ENCODE results near the gene C2CD3. TPM values are rescaled to one million over a fixed set of nuclear protein-coding genes. Genes with fewer than 3 reads are reported as not detected.

Gene C2CD3
- total and polyA plus RNA-seq, 5 donors: 10.1 to 19.1 (median 15.0) TPM

GRCh38 chr11:74007691-74008372 is 163.0 kb downstream of the C2CD3 start:
- Histone ChIP-seq H3K4me3 (ENCODE audit: low read length) (no peak overlapping the region), H3K9me3 (ENCODE audit: control insufficient read depth, low read length) (no peaks in the 10 kb centered on the region), H3K27me3 (ENCODE audit: control insufficient read depth, insufficient read depth) (no peaks in the 10 kb centered on the region), H3K27ac (ENCODE audit: low read length) (peak overlapping the region; percentile 53), H3K4me1 (ENCODE audit: control insufficient read depth, insufficient read depth, low read length) (peaks cover 13% of the 10 kb centered on the region)
- intact Hi-C loops (cut with DNase I): no loop called here
- 78% methylated on average over 6 of the region's 6 CpGs for WGBS
- no peak for ATAC-seq
- DNase-seq: no peak

- WGBS: 81% methylated on average over 7 of the region's 7 CpGs
- no peaks in the 10 kb centered on the region for H3K9me3 ChIP-seq (ENCODE audit: control insufficient read depth, low read length)
- ATAC-seq: no peak
- peaks cover 13% of the 10 kb centered on the region for H3K4me1 ChIP-seq (ENCODE audit: control insufficient read depth, insufficient read depth, low read length)
- no peak overlapping the region for H3K4me3 ChIP-seq (ENCODE audit: low read length)
- no peak overlapping the region for H3K27ac ChIP-seq (ENCODE audit: low read length)
- H3K27me3 ChIP-seq (ENCODE audit: control insufficient read depth, insufficient read depth): no peaks in the 10 kb centered on the region
- no peak for DNase-seq
- intact Hi-C loops (cut with DNase I): no loop called here
Observed at GRCh38 chr11:74006743-74007304, 164.0 kb downstream of the C2CD3 start.

- Histone ChIP-seq H3K27ac (ENCODE audit: low read length) (no peak overlapping the region), H3K4me1 (ENCODE audit: control insufficient read depth, insufficient read depth, low read length) (peaks cover 8% of the 10 kb centered on the region), H3K4me3 (ENCODE audit: low read length) (no peak overlapping the region), H3K9me3 (ENCODE audit: control insufficient read depth, low read length) (no peaks in the 10 kb centered on the region), H3K27me3 (ENCODE audit: control insufficient read depth, insufficient read depth) (no peaks in the 10 kb centered on the region)
- ATAC-seq: no peak
- WGBS: 94% methylated on average over 29 of the region's 29 CpGs
- no peak for DNase-seq
- intact Hi-C loops (cut with DNase I): no loop called here
Observed at GRCh38 chr11:74005721-74006517, 164.9 kb downstream of the C2CD3 start.

DNA sequence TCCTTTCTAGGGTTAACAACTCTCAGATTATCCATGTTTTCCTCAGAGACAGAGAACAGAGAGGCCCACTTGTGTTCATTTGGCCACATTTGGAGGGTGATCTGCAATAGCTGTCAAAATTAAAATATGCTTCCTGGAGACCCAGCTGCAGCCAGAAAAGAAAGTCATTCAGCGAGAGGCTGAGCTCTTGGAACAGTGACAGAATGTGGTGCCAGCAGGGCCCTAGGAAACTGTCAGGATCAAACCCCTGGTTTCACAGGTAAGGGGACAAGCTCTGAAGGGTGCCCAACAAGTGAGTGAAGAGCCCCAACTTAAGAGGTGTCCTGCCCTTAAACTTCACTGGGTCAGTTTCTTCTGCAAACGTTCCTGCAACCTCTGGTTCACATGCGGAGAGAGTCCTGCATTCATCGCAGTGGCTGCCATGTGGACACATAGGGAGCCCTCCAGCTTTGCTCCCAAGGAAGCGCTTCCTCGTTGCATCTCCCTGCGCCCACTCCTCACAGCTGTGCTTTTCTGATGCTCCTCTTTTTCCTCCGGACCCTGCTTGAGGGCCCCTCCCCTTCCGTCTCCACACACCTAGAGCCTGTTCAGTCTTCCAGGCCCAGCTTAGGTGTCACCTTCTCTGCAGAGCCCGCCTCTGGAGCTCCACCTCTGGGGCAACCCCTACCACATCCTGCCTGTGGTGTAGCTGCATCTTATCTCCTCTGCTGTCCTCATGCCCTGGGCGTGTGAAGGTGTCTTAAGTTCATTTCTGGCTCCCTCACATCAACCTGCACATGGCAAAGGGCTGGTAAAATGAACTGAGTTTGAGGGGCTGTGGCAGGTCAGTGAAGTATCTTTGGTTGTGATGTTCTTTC is 165.8 kb downstream of the C2CD3 start:
- intact Hi-C loops (cut with DNase I): no loop called here
- H3K27me3 ChIP-seq (ENCODE audit: control insufficient read depth, insufficient read depth): no peaks in the 10 kb centered on the region
- no peaks in the 10 kb centered on the region for H3K9me3 ChIP-seq (ENCODE audit: control insufficient read depth, low read length)
- DNase-seq: peak in 1 of 3 donors; percentile 66
- no peak overlapping the region for H3K27ac ChIP-seq (ENCODE audit: low read length)
- ATAC-seq: no peak
- 66% methylated on average over 11 of the region's 11 CpGs for WGBS
- peaks cover under 1% of the 10 kb centered on the region for H3K4me1 ChIP-seq (ENCODE audit: control insufficient read depth, insufficient read depth, low read length)
- no peak overlapping the region for H3K4me3 ChIP-seq (ENCODE audit: low read length)

DNA sequence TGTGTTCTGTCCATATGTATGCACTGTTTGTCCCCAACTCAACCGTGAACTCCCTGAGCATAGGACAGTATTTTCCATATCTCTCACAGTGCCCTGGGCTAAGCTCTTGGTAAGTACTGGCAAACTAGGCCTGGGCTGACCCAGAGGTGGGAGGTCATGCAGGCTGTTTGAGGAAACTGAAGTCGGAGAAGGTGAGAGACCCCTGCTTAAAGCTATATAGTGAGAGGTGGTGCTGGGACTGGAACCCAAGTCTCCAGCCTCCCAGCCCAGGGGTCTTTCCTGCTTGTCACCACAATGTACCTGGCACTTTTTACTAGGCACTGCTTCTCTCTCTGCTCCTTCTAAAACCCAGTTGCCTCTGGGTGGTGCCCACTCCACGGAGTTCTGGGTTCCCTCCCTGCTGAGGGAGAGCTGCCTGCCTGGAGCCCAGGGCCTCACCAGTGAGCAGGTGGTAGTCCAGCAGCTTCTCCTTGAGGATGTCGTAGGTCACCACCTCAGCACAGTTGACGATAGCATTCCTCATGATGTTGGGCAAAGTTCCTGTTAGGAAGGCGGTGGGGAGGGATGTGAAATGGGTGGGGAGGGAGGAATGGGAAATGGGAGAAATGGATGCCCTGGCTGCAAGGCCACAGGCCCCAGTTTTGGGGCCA is 166.6 kb downstream of the C2CD3 start:
- WGBS: 81% methylated on average over 6 of the region's 6 CpGs
- no peak overlapping the region for H3K27ac ChIP-seq (ENCODE audit: low read length)
- ATAC-seq: no peak

DNA sequence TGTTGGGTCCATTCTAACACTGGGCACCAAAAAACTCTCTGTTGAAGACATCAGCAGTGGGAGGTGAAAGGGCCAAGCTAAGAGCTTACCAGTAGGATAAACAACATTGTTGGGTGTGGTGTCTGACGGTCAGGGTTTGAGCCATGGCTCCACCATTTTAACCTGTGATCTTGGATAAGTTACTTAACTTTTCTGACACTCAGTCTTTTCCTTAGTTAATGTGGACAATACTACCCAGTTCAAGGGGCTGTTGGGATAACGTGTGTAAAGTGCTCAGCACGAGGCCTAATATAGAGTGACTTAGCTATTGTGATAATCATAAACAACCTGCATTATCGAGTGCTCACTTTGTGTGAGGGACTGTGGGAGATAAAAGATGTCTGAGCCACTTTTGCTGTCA is 168.0 kb downstream of the C2CD3 start:
- no peak for ATAC-seq
- no peaks in the 10 kb centered on the region for H3K4me1 ChIP-seq (ENCODE audit: control insufficient read depth, insufficient read depth, low read length)
- intact Hi-C loops (cut with DNase I): no loop called here
- no peak for DNase-seq
- H3K27ac ChIP-seq (ENCODE audit: low read length): no peak overlapping the region
- no peaks in the 10 kb centered on the region for H3K27me3 ChIP-seq (ENCODE audit: control insufficient read depth, insufficient read depth)
- 92% methylated on average over 4 of the region's 4 CpGs for WGBS
- H3K9me3 ChIP-seq (ENCODE audit: control insufficient read depth, low read length): no peaks in the 10 kb centered on the region
- H3K4me3 ChIP-seq (ENCODE audit: low read length): no peak overlapping the region

More for the DNA sequence above, 166.6 kb downstream of the C2CD3 start:
- Histone ChIP-seq H3K4me1 (ENCODE audit: control insufficient read depth, insufficient read depth, low read length) (no peaks in the 10 kb centered on the region), H3K27me3 (ENCODE audit: control insufficient read depth, insufficient read depth) (no peaks in the 10 kb centered on the region), H3K9me3 (ENCODE audit: control insufficient read depth, low read length) (no peaks in the 10 kb centered on the region), H3K4me3 (ENCODE audit: low read length) (no peak overlapping the region)
- DNase-seq: no peak
- intact Hi-C loops (cut with DNase I): no loop called here

DNA sequence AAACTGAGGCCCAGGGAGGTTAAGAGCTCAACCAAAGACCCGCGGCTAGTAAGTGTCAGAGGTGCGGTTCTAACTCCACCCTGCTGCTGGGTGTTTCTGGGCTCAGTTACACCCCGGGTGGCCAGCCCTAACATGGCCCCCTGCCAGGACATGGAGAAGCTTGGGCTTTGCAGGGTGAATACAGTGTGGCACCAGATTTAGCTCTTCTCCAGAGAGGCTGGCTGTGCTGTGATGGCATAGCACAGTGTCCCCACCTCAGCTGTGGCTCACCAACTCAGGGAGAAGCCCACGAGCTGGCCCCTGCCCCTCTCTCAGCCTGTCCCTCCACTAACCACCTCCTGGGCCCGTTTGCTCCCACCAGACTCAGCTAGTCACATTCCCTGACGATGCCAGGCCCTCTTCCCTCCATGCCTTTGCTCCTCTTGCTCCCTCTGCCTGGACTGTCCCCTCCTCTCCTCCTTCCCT is 168.9 kb downstream of the C2CD3 start:
- no peak overlapping the region for H3K27ac ChIP-seq (ENCODE audit: low read length)
- intact Hi-C loops (cut with DNase I): no loop called here
- DNase-seq (peak in 1 of 3 donors; percentile 41), ATAC-seq (no peak)
- H3K9me3 ChIP-seq (ENCODE audit: control insufficient read depth, low read length): no peaks in the 10 kb centered on the region
- 91% methylated on average over 7 of the region's 7 CpGs for WGBS
- no peak overlapping the region for H3K4me3 ChIP-seq (ENCODE audit: low read length)
- H3K27me3 ChIP-seq (ENCODE audit: control insufficient read depth, insufficient read depth): no peaks in the 10 kb centered on the region
- H3K4me1 ChIP-seq (ENCODE audit: control insufficient read depth, insufficient read depth, low read length): no peaks in the 10 kb centered on the region

DNA sequence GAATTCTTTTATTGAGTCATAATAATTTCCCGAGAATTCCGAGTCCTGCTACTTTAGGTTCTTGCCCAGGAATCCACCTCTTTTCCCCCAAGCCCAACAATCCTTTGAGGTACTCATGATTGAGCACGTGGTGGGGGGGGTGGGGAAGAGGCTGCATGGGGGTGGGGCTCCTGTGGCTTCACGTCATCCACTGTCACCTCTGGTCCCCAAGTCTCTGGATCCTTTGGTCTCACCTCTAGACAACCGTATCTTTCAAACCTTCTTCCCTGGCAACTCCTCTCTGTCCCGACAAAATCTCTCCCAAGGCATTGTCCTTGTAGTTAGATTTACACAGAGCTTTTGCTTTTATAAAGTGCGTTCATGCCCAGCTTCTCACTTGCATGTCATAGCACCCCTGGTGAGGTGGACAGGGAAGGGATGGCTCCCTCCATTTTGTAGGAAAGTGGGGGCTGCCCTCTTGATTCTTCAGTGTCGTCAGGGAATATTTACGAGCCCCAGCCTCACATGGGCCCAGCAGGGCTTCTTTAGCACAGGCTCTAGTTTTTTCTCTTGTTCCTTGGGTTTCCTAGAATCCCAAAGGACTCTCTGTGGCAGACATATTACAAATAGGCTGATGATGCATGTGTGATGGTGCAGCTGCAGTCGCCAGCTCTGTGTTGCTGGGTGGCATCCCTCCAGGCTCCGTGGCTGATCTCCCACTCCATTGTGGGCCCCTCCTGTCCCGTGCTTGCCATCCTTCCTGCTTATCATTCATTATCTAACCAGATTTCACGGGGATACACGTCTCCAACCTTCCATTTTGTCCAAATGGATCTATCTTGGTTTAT is 170.3 kb downstream of the C2CD3 start:
- WGBS: 79% methylated on average over 14 of the region's 14 CpGs
- no peak for ATAC-seq

DNA sequence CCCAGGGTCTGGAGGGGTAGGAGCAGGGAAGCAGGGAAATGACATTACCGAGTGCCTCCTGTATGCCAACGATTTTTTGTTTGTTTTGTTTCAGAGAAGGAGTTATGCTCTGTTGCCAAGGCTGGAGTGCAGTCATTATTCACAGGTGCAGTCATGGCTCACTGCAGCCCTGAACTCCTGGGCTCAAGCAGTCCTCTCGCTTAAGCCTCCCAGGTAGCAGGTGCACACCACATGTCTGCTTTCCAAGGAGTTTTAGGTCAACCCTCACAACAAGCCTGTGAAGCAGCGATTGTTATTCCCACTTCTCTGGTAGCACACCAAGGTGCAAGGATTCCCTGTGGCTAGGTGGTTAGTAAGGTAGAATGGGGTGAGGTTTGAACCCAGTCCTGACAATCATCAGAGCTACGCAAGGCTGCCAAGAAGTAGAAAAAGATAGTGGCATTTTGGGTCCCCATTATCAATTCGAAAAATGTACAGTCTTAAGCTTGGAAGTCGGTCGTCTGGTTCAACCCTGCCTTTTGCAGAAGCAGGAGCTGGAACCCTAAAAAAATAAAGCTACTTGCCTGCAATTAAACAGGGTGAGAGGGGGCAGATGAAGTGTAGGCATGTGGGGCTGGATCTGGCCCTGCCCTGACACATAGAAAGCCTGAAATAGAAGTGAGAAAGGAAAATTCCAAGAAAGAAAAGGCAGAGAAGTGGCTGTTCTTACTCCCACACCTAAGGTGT is 171.1 kb downstream of the C2CD3 start:
- Histone ChIP-seq H3K27ac (ENCODE audit: low read length) (no peak overlapping the region), H3K27me3 (ENCODE audit: control insufficient read depth, insufficient read depth) (no peaks in the 10 kb centered on the region), H3K4me3 (ENCODE audit: low read length) (no peak overlapping the region), H3K9me3 (ENCODE audit: control insufficient read depth, low read length) (no peaks in the 10 kb centered on the region), H3K4me1 (ENCODE audit: control insufficient read depth, insufficient read depth, low read length) (no peaks in the 10 kb centered on the region)
- 78% methylated on average over 8 of the region's 8 CpGs for WGBS
- intact Hi-C loops (cut with DNase I): no loop called here
- DNase-seq: no peak
- no peak for ATAC-seq

More for the DNA sequence above, 170.3 kb downstream of the C2CD3 start:
- Histone ChIP-seq H3K4me1 (ENCODE audit: control insufficient read depth, insufficient read depth, low read length) (no peaks in the 10 kb centered on the region), H3K27me3 (ENCODE audit: control insufficient read depth, insufficient read depth) (no peaks in the 10 kb centered on the region), H3K27ac (ENCODE audit: low read length) (no peak overlapping the region), H3K4me3 (ENCODE audit: low read length) (no peak overlapping the region), H3K9me3 (ENCODE audit: control insufficient read depth, low read length) (no peaks in the 10 kb centered on the region)
- DNase-seq: no peak
- intact Hi-C loops (cut with DNase I): no loop called here

Measured in right cardiac atrium (tissue), 5 donors.